GM21576 (cell line): ENCODE results near the gene CRYZL1.

Source experiments
- ATAC-seq: cut with Tn5 transposase; IDR thresholded peaks from one replicate; pipeline ENCODE4 v1.9.1; 2021; ENCODE audit warnings: mild to moderate bottlenecking, moderate library complexity; ENCODE audit not compliant: unreplicated experiment

CRYZL1 gene

GRCh38 chr21:33566514-33566913 is 75.0 kb downstream of the CRYZL1 start:
- ATAC-seq: no peak

GRCh38 chr21:33562389-33562788 is 79.2 kb downstream of the CRYZL1 start:
- ATAC-seq: no peak

GRCh38 chr21:33561373-33561772 is 80.2 kb downstream of the CRYZL1 start:
- no peak for ATAC-seq

GRCh38 chr21:33560965-33561364 is 80.6 kb downstream of the CRYZL1 start:
- no peak for ATAC-seq

DNA sequence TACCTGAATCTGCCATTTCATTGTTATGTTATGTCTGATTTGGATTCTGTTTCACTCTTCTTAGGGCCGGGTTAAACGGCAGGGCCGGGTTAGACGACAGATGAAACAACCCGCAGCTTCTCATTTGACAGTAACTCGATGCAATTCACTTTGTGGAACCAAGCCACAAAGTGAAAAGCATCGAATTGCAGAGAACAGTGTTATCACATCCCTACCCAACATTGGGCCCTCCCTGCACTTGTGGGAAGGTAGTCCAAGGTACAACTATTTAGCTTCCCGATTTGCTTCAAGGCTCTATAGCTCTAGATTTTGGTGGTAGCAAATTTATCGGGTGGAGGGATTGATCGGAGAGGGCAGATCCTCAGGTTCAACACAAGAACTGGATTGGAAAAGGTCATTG is 81.7 kb downstream of the CRYZL1 start:
- ATAC-seq: no peak

GRCh38 chr21:33558777-33559421 is 82.6 kb downstream of the CRYZL1 start:
- ATAC-seq: no peak

DNA sequence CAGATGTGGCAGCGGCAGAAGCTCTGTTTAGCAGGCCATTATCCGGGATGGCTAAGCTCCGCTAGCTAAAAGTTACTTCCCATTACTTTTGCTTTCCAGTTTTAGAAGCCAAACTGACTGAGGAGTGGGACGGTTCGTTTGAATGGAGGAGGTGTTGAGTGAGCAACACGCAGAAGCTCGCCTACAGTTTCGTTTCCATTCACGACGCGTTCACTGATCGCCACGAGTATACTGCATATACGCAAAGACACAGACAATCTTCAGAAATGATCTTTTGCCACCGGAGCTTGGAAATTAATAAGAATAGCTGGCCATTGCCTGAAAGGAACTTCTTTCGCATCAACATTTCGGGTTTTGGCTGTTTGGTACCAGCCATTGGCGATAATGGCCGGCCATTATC is 84.1 kb downstream of the CRYZL1 start:
- no peak for ATAC-seq

GRCh38 chr21:33554982-33555344 is 86.6 kb downstream of the CRYZL1 start:
- ATAC-seq: no peak

DNA sequence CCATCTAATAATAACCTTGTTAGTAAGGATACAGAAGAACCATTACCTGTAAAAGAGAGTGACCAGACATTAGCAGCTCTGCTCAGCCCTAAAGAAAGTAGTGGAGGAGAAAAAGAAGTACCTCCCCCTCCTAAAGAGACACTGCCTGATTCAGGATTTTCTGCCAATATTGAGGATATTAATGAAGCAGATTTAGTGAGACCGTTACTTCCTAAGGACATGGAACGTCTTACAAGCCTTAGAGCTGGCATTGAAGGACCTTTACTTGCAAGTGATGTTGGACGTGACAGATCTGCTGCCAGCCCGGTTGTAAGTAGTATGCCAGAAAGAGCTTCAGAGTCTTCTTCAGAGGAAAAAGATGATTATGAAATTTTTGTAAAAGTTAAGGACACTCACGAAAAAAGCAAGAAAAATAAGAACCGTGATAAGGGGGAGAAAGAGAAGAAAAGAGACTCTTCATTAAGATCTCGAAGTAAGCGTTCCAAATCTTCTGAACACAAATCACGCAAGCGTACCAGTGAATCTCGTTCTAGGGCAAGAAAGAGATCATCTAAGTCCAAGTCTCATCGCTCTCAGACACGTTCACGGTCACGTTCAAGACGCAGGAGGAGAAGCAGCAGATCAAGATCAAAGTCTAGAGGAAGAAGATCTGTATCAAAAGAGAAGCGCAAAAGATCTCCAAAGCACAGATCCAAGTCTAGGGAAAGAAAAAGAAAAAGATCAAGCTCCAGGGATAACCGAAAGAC is 87.1 kb downstream of the CRYZL1 start:
- no peak for ATAC-seq

DNA sequence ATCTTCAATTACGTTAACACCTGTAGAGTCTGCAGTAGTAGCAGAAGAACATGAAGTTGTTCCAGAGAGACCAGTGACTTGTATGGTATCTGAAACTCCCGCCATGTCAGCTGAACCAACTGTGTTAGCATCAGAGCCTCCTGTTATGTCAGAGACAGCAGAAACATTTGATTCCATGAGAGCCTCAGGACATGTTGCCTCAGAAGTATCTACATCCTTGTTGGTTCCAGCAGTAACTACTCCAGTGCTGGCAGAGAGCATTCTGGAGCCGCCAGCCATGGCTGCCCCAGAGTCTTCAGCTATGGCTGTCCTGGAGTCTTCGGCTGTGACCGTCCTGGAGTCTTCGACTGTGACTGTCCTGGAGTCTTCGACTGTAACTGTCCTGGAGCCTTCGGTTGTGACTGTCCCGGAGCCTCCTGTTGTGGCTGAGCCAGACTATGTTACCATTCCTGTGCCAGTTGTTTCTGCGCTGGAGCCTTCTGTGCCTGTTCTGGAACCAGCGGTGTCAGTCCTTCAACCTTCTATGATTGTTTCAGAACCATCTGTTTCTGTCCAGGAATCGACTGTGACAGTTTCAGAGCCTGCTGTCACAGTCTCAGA is 88.4 kb downstream of the CRYZL1 start:
- no peak for ATAC-seq

DNA sequence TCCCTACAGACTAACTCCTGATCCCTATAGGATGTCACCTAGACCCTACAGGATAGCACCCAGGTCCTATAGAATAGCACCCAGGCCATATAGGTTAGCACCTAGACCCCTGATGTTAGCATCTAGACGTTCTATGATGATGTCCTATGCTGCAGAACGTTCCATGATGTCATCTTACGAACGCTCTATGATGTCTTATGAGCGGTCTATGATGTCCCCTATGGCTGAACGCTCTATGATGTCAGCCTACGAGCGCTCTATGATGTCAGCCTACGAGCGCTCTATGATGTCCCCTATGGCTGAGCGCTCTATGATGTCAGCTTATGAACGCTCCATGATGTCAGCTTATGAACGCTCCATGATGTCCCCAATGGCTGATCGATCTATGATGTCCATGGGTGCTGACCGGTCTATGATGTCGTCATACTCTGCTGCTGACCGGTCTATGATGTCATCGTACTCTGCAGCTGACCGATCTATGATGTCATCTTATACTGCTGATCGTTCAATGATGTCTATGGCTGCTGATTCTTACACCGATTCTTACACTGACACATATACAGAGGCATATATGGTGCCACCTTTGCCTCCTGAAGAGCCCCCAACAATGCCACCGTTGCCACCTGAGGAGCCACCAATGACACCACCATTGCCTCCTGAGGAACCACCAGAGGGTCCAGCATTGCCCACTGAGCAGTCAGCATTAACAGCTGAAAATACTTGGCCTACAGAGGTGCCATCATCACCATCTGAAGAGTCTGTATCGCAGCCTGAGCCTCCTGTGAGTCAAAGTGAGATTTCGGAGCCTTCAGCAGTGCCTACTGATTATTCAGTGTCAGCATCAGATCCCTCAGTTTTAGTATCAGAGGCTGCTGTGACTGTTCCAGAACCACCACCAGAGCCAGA is 89.2 kb downstream of the CRYZL1 start:
- ATAC-seq: no peak

DNA sequence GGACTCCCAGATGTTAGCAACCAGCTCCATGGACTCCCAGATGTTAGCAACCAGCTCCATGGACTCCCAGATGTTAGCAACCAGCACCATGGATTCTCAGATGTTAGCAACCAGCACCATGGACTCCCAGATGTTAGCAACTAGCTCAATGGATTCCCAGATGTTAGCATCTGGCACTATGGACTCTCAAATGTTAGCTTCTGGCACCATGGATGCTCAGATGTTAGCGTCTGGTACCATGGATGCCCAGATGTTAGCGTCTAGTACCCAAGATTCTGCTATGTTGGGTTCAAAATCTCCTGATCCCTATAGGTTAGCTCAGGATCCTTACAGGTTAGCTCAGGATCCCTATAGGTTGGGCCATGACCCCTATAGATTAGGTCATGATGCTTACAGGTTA is 89.9 kb downstream of the CRYZL1 start:
- ATAC-seq: no peak

GRCh38 chr21:33550772-33551660 is 90.5 kb downstream of the CRYZL1 start:
- no peak for ATAC-seq

- ATAC-seq: no peak
These were observed 91.4 kb downstream of the CRYZL1 start for GRCh38 chr21:33549848-33550771.

- ATAC-seq: no peak
These were observed 95.5 kb downstream of the CRYZL1 start for GRCh38 chr21:33546086-33546485.

DNA sequence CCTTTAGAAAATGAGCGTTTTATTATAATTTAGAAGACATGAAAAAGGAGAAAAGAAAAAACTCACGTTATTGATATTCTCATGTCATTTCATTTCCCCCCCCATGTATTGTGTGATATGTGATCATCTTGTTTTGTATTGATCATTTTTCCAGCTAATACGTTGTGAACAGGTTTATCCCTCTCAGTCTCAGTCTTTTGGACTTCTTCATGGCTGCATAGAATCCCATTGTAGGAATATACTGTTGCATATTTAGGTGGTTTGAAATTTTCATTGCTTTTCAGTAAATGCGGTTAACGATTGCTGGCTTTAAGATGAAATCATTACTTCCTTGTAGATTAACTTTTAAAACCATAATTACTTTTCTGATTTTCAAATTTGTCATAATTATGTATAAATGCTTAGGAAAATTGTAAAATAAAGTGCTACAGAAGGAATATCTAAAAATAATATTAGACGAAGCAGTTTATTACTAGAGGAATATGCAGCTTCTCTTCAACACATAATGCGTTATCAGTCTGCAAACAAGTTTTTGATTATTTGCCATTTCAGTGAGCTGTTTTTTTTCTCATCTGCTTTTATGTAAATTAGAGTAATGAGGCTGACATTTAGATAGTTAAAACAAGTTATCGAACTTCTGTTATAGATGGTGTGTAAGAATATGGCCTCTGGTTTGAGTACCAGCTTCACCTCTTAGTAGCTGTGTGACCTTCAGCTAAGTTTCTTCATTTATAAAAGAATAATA is 96.9 kb downstream of the CRYZL1 start:
- ATAC-seq: no peak

- no peak for ATAC-seq
These were observed 97.9 kb downstream of the CRYZL1 start for GRCh38 chr21:33543505-33544129.
